ENCODE measurements around the gene GAS2L1. TPM values are rescaled to one million over a fixed set of nuclear protein-coding genes. Genes with fewer than 3 reads are reported as not detected.
"Not testable (repeated sequence)": the region's sequence is repeated elsewhere in the genome, so short reads cannot be mapped to it uniquely, and the experiment has no call there.

GAS2L1 gene
- total and polyA plus RNA-seq, 2 donors (not counting 1 experiment from before 2014, with no cell fraction given) = 0.25 TPM; not detected in 1

DNA sequence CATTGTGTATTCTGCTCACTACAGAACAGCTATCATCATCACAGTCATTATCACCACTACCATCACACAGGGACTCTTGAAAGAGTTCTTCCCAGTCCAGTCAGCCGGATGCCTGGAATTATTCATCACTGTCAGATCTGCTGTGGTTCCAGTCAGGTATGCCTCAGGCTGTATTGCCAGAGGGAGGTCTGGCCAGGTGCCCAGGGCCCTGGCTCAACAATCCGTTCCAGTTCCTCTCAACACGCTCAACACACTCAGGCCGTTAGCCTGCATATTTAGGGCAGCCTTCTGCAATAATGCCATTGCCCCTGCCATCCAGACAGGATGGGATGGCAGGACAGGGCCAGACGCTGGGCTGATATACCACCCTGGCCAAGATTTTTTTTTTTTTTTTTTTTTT is 37.7 kb downstream of the GAS2L1 start:
- ChIA-PET POLR2A (no interaction called here), CTCF (no interaction called here)
- intact Hi-C loops (cut with micrococcal nuclease) = no loop called here
- DNase-seq = no peak
- no peaks in the 10 kb centered on the region for H3K4me1 Mint-ChIP-seq
- TF ChIP-seq EZH2 (IDR thresholded peaks at IDR 0.05; ENCODE audit: borderline replicate concordance, insufficient read depth, low read depth, low read length, poor library complexity, severe bottlenecking) = no peak
- TF ChIP-seq, protein P1, sequence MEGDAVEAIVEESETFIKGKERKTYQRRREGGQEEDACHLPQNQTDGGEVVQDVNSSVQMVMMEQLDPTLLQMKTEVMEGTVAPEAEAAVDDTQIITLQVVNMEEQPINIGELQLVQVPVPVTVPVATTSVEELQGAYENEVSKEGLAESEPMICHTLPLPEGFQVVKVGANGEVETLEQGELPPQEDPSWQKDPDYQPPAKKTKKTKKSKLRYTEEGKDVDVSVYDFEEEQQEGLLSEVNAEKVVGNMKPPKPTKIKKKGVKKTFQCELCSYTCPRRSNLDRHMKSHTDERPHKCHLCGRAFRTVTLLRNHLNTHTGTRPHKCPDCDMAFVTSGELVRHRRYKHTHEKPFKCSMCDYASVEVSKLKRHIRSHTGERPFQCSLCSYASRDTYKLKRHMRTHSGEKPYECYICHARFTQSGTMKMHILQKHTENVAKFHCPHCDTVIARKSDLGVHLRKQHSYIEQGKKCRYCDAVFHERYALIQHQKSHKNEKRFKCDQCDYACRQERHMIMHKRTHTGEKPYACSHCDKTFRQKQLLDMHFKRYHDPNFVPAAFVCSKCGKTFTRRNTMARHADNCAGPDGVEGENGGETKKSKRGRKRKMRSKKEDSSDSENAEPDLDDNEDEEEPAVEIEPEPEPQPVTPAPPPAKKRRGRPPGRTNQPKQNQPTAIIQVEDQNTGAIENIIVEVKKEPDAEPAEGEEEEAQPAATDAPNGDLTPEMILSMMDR (IDR thresholded peaks at IDR 0.05) = no peak
- no peaks in the 10 kb centered on the region for H3K27me3 Mint-ChIP-seq
- H4K20me1 ChIP-seq (ENCODE audit: control insufficient read depth, insufficient read depth, low read length, poor library complexity, severe bottlenecking) = peaks cover 77% of the 10 kb centered on the region
- H3K9me3 ChIP-seq (ENCODE audit: control extremely low read depth in 1 of 3, control insufficient read depth in 2 of 3, insufficient read depth in 1 of 3, low read length in 2 of 3) = no peaks in the 10 kb centered on the region
- H3K79me2 ChIP-seq (ENCODE audit: control insufficient read depth, insufficient read depth, low read length) = peaks cover 31% of the 10 kb centered on the region
- H3K27ac Mint-ChIP-seq = peak overlapping the region; percentile 64
- no peaks in the 10 kb centered on the region for H3K4me1 ChIP-seq (ENCODE audit: control insufficient read depth in 2 of 2, insufficient read depth in 2 of 2, low read length in 2 of 2)
- no peak overlapping the region for H3K4me3 ChIP-seq (ENCODE audit: control extremely low read depth in 1 of 5, extremely low read depth in 1 of 5, insufficient read depth in 1 of 5, low read depth in 2 of 5, low read length in 4 of 5)
- ATAC-seq (ENCODE audit: low read depth) = no peak
- H3K27ac ChIP-seq (ENCODE audit: low read length in 2 of 2) = no peak overlapping the region
- no peak overlapping the region for H3K9ac ChIP-seq (ENCODE audit: low read length)
- H3K36me3 ChIP-seq (replicated peaks in 1 of 2; ENCODE audit: control extremely low read depth in 1 of 2, control insufficient read depth in 1 of 2, extremely low read depth in 1 of 2, insufficient read depth in 2 of 2, low read length in 1 of 2) = peaks cover 0 to 91% of the 10 kb centered on the region in 2 experiments
- no peak overlapping the region for H3K4me3 Mint-ChIP-seq
- no peak overlapping the region for H3K4me2 ChIP-seq (replicated peaks; ENCODE audit: low read depth, low read length, poor library complexity, severe bottlenecking)
- no peaks in the 10 kb centered on the region for H3K9me3 Mint-ChIP-seq (ENCODE audit: insufficient read depth)
- 100% methylated on average over 4 of the region's 5 CpGs for WGBS (ENCODE audit: insufficient coverage)
- H2AFZ ChIP-seq (ENCODE audit: insufficient read depth, low read depth, low read length, poor library complexity, severe bottlenecking) = no peak overlapping the region
- H3K27me3 ChIP-seq (replicated peaks in 1 of 4; ENCODE audit: control extremely low read depth in 1 of 4, control insufficient read depth in 3 of 4, insufficient read depth in 4 of 4, low read length in 3 of 4) = no peaks in the 10 kb centered on the region

GRCh38 chr22:29344889-29345288 is 38.4 kb downstream of the GAS2L1 start:
- H3K27me3 Mint-ChIP-seq; intact Hi-C loops (cut with micrococcal nuclease); H2AFZ ChIP-seq (ENCODE audit: insufficient read depth, low read depth, low read length, poor library complexity, severe bottlenecking); H3K9ac ChIP-seq (ENCODE audit: low read length); H3K27ac ChIP-seq (ENCODE audit: low read length in 2 of 2); H3K4me1 ChIP-seq (ENCODE audit: control insufficient read depth in 2 of 2, insufficient read depth in 2 of 2, low read length in 2 of 2); H3K27me3 ChIP-seq (replicated peaks in 1 of 4; ENCODE audit: control extremely low read depth in 1 of 4, control insufficient read depth in 3 of 4, insufficient read depth in 4 of 4, low read length in 3 of 4); POLR2A ChIA-PET; DNase-seq; H3K4me2 ChIP-seq (replicated peaks; ENCODE audit: low read depth, low read length, poor library complexity, severe bottlenecking); ATAC-seq (ENCODE audit: low read depth); H3K4me3 ChIP-seq (ENCODE audit: control extremely low read depth in 1 of 5, extremely low read depth in 1 of 5, insufficient read depth in 1 of 5, low read depth in 2 of 5, low read length in 4 of 5); H3K27ac Mint-ChIP-seq; H3K9me3 Mint-ChIP-seq (ENCODE audit: insufficient read depth); H3K4me1 Mint-ChIP-seq; H3K4me3 Mint-ChIP-seq; H3K9me3 ChIP-seq (ENCODE audit: control extremely low read depth in 1 of 3, control insufficient read depth in 2 of 3, insufficient read depth in 1 of 3, low read length in 2 of 3); CTCF ChIA-PET: not testable (repeated sequence)
- peaks cover 32% of the 10 kb centered on the region for H3K79me2 ChIP-seq (ENCODE audit: control insufficient read depth, insufficient read depth, low read length)
- whole genome bisulfite sequencing (ENCODE audit: insufficient coverage) = 100% methylated on average over 1 of the region's 5 CpGs
- H3K36me3 ChIP-seq (replicated peaks in 1 of 2; ENCODE audit: control extremely low read depth in 1 of 2, control insufficient read depth in 1 of 2, extremely low read depth in 1 of 2, insufficient read depth in 2 of 2, low read length in 1 of 2) = peaks cover 0 to 91% of the 10 kb centered on the region in 2 experiments
- peaks cover 77% of the 10 kb centered on the region for H4K20me1 ChIP-seq (ENCODE audit: control insufficient read depth, insufficient read depth, low read length, poor library complexity, severe bottlenecking)

Measured in B cell (primary cell).